B cell (primary cell): ENCODE results near the gene NMU.
"Not testable (repeated sequence)": the region's sequence is repeated elsewhere in the genome, so short reads cannot be mapped to it uniquely, and the experiment has no call there.

Experiments
- CTCF ChIP-seq: fragments of 200-600 bp; IDR thresholded peaks from one replicate; pipeline ENCODE4 v1.8.0; 2022; ENCODE audit warnings: antibody characterized with exemption, mild to moderate bottlenecking
- EZH2 ChIP-seq: IDR thresholded peaks from 2 replicates; pipeline ENCODE4 v1.6.1; 2012; ENCODE audit warnings: borderline replicate concordance, low read depth, mild to moderate bottlenecking, moderate library complexity, low read length; ENCODE audit not compliant: insufficient read depth, poor library complexity, severe bottlenecking

- not testable (repeated sequence) for TF ChIP-seq CTCF, EZH2
Observed at GRCh38 chr4:55682797-55683196, 46.7 kb upstream of the NMU start.
